ENCODE measurements around the gene SMARCD3.

SMARCD3 gene
- total RNA-seq = 1.2 to 27.1 (median 5.8) reads per million in 9 experiments

DNA sequence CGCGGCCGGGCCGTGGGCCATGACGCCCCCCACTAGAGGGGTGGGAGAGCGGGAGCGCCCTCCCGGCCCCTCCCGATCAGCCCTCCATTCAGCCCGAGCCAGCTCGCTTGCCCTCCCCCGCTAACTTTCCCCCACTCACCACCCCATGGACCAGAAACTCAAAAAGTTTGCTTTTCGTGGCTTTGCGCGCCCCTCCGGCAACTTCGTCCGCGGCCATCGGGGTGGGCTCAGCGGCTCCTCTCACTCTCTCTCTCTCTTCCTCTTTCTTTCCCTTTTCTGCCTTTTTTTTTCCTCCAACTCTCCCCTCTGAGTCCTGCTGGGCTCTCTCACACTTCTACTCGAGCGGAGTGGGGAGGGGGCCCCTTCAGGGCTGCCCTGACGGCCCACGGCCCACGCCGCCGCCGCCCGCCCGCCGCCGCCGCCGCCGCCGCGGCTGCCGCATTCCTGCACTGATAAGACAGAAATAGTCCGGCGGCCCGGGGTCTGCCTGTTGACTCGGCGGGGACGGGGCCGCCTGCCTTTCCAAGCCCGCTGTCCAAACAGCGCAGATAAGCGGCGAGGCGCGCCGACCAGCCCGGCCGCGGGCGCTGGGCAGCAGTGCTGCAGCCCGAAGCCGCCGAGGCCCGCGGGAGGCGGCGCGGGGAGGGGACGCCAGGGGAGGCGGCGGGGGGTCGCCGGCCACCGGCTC is at the start of gene SMARCD3:
SMARCD3 (minus strand) TSS at position 349 of the 688 bp plus-strand sequence; CDS start at position 217, 132 bp downstream.
- H3K27me3 Mint-ChIP-seq = peaks cover 66 to 76% of the 10 kb centered on the region in 2 donors
- peaks cover 30 to 44% of the 10 kb centered on the region in 2 donors for H3K4me1 Mint-ChIP-seq (ENCODE audit: low read depth in 2 of 2)
- H3K4me3 Mint-ChIP-seq = peak within 1 kb of the TSS; percentile 79 to 80
- ATAC-seq (replicated peaks) = peak; percentile 38
- H3K27ac Mint-ChIP-seq = peak within 1 kb of the TSS in 1 of 2 donors; percentile 54
- no peaks in the 10 kb centered on the region for H3K9me3 Mint-ChIP-seq
- DNase-seq = peak in 1 of 3 experiments; percentile 20
- H3K36me3 Mint-ChIP-seq (ENCODE audit: insufficient read depth) = peaks cover 4% of the 10 kb centered on the region

DNA sequence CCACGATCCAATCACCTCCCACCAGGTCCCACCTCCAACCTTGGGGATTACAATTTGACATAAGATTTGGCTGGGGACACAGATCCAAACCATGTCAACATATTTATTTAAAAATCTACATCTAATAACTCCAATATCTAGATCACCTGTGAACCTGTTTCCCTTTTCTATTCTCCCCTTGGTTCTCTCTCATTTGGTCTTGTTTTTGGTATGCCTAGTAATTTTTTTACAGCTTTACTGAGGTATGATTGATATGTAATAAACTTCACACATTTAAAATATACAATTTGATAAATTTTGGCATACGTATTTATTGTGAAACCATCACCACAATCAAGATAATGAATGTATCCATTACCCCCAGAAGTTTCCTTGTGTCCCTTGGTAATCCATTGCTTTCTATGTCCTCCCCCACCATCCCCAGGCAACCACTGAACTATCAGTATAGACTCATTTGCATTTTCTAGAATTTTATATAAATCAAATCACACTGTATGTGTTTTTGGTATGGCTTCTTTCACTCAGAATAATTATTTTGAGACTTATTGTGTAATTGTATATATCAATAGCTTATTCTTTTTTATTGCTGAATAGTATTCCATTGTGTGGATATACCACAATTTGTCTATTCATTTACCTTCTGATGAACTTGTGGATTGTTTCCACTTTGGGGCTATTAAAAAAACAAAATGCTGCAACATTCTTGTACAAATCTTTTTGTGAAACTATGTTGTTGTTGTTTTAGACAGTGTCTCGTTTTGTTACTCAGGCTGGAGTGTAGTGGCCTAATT is 47.9 kb upstream of the SMARCD3 start:
- no peaks in the 10 kb centered on the region for H3K4me1 Mint-ChIP-seq (ENCODE audit: low read depth in 2 of 2)
- no peak for DNase-seq
- H3K27ac Mint-ChIP-seq = no peak overlapping the region
- H3K4me3 Mint-ChIP-seq = no peak overlapping the region
- peaks cover 38 to 57% of the 10 kb centered on the region in 2 donors for H3K27me3 Mint-ChIP-seq
- peaks cover 0 to 3% of the 10 kb centered on the region in 2 donors for H3K9me3 Mint-ChIP-seq
- ATAC-seq (replicated peaks) = no peak
- H3K36me3 Mint-ChIP-seq (ENCODE audit: insufficient read depth) = peaks cover 3% of the 10 kb centered on the region

DNA sequence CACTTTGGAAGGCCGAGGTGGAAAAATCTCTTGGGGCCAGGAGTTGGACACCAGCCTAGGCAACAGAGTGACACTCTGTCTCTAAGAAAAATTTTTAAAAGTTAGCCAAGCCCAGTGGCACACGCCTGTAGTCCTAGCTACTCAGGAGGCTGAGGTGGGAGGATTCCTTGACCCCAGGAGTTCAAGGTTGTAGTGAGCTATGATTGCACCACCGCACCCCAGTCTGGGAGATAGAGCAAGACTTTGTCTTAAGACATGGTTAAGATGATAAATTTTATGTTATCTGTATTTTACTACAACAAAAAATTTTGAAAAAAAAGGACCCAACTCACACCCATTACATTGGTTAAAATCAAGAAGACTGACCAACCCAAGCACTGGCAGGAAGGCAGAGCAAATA is 44.4 kb upstream of the SMARCD3 start:
- H3K4me1 Mint-ChIP-seq (ENCODE audit: low read depth in 2 of 2) = no peaks in the 10 kb centered on the region

GRCh38 chr7:151291206-151291605 is 42.7 kb upstream of the SMARCD3 start:
- ATAC-seq (replicated peaks) (no peak), DNase-seq (no peak)
- H3K27me3 Mint-ChIP-seq = peaks cover 19 to 34% of the 10 kb centered on the region in 2 donors
- H3K27ac Mint-ChIP-seq = no peak overlapping the region
- H3K36me3 Mint-ChIP-seq (ENCODE audit: insufficient read depth) = no peaks in the 10 kb centered on the region
- H3K4me1 Mint-ChIP-seq (ENCODE audit: low read depth in 2 of 2) = no peaks in the 10 kb centered on the region
- peaks cover 0 to under 1% of the 10 kb centered on the region in 2 donors for H3K9me3 Mint-ChIP-seq
- H3K4me3 Mint-ChIP-seq = no peak overlapping the region

More for the DNA sequence above, 44.4 kb upstream of the SMARCD3 start:
- no peak overlapping the region for H3K4me3 Mint-ChIP-seq
- H3K36me3 Mint-ChIP-seq (ENCODE audit: insufficient read depth) = no peaks in the 10 kb centered on the region
- peaks cover 25 to 40% of the 10 kb centered on the region in 2 donors for H3K27me3 Mint-ChIP-seq
- ATAC-seq (replicated peaks) = no peak
- H3K9me3 Mint-ChIP-seq = peaks cover 0 to 3% of the 10 kb centered on the region in 2 donors
- no peak for DNase-seq
- H3K27ac Mint-ChIP-seq = no peak overlapping the region

GRCh38 chr7:151290355-151290760 is 41.9 kb upstream of the SMARCD3 start:
- no peak for DNase-seq
- no peak for ATAC-seq (replicated peaks)
- Mint-ChIP-seq H3K9me3 (no peaks in the 10 kb centered on the region), H3K36me3 (ENCODE audit: insufficient read depth) (no peaks in the 10 kb centered on the region), H3K27me3 (peaks cover 13 to 26% of the 10 kb centered on the region in 2 donors), H3K27ac (no peak overlapping the region), H3K4me3 (no peak overlapping the region), H3K4me1 (ENCODE audit: low read depth in 2 of 2) (no peaks in the 10 kb centered on the region)

- H3K4me3 Mint-ChIP-seq = no peak overlapping the region
- H3K4me1 Mint-ChIP-seq (ENCODE audit: low read depth in 2 of 2) = no peaks in the 10 kb centered on the region
- ATAC-seq (replicated peaks) = no peak
- H3K36me3 Mint-ChIP-seq (ENCODE audit: insufficient read depth) = no peaks in the 10 kb centered on the region
- no peak for DNase-seq
- no peaks in the 10 kb centered on the region for H3K9me3 Mint-ChIP-seq
- H3K27me3 Mint-ChIP-seq = peaks cover 13 to 21% of the 10 kb centered on the region in 2 donors
- no peak overlapping the region for H3K27ac Mint-ChIP-seq
These were observed 41.4 kb upstream of the SMARCD3 start for GRCh38 chr7:151289891-151290290.

GRCh38 chr7:151286148-151286547 is 37.7 kb upstream of the SMARCD3 start:
- Mint-ChIP-seq H3K36me3 (ENCODE audit: insufficient read depth) (no peaks in the 10 kb centered on the region), H3K4me1 (ENCODE audit: low read depth in 2 of 2) (no peaks in the 10 kb centered on the region), H3K9me3 (no peaks in the 10 kb centered on the region), H3K27ac (no peak overlapping the region), H3K27me3 (peaks cover 7 to 23% of the 10 kb centered on the region in 2 donors), H3K4me3 (no peak overlapping the region)
- DNase-seq (no peak), ATAC-seq (replicated peaks) (no peak)

- H3K4me1 Mint-ChIP-seq (ENCODE audit: low read depth in 2 of 2) = no peaks in the 10 kb centered on the region
- no peaks in the 10 kb centered on the region for H3K36me3 Mint-ChIP-seq (ENCODE audit: insufficient read depth)
- H3K9me3 Mint-ChIP-seq = no peaks in the 10 kb centered on the region
- H3K27me3 Mint-ChIP-seq = peaks cover 15 to 50% of the 10 kb centered on the region in 2 donors
- DNase-seq (no peak), ATAC-seq (replicated peaks) (no peak)
- no peak overlapping the region for H3K27ac Mint-ChIP-seq
- H3K4me3 Mint-ChIP-seq = no peak overlapping the region
These were observed 34.8 kb upstream of the SMARCD3 start for GRCh38 chr7:151283302-151283701.

DNA sequence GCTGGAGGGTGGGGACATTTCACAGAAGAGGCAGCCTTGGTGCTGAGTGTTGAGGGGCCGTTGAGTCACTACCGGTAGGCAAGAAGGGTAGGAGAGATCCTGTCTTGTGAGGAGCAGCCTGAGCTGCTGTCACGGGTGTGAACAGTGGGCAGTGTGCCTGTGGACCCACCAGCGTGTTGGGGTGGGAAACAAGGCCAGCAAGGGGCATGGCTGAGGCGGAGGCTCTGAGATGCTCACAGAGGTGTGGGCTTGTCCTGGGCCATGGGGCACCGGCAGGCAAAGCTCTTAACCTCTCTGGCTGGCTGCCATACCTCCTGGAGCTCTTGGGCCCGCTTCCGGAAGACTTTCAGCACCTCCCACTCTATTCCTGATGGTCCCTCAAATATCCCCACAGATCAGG is 33.6 kb upstream of the SMARCD3 start:
- no peaks in the 10 kb centered on the region for H3K9me3 Mint-ChIP-seq
- H3K27me3 Mint-ChIP-seq = peaks cover 15 to 50% of the 10 kb centered on the region in 2 donors
- peaks cover 3% of the 10 kb centered on the region for H3K36me3 Mint-ChIP-seq (ENCODE audit: insufficient read depth)
- H3K4me1 Mint-ChIP-seq (ENCODE audit: low read depth in 2 of 2) = peaks cover 3 to 5% of the 10 kb centered on the region in 2 donors
- ATAC-seq (replicated peaks) (no peak), DNase-seq (no peak)
- H3K27ac Mint-ChIP-seq = no peak overlapping the region
- no peak overlapping the region for H3K4me3 Mint-ChIP-seq

GRCh38 chr7:151281686-151282085 is 33.2 kb upstream of the SMARCD3 start:
- Mint-ChIP-seq H3K27me3 (peaks cover 15 to 50% of the 10 kb centered on the region in 2 donors), H3K4me3 (no peak overlapping the region), H3K4me1 (ENCODE audit: low read depth in 2 of 2) (peaks cover 3 to 6% of the 10 kb centered on the region in 2 donors), H3K9me3 (no peaks in the 10 kb centered on the region), H3K36me3 (ENCODE audit: insufficient read depth) (peaks cover 3% of the 10 kb centered on the region), H3K27ac (no peak overlapping the region)
- DNase-seq (no peak), ATAC-seq (replicated peaks) (no peak)

GRCh38 chr7:151280388-151281019 is 32.0 kb upstream of the SMARCD3 start:
- Mint-ChIP-seq H3K27ac (no peak overlapping the region), H3K9me3 (no peaks in the 10 kb centered on the region), H3K27me3 (peaks cover 15 to 59% of the 10 kb centered on the region in 2 donors), H3K4me3 (no peak overlapping the region), H3K36me3 (ENCODE audit: insufficient read depth) (peaks cover 3% of the 10 kb centered on the region), H3K4me1 (ENCODE audit: low read depth in 2 of 2) (peaks cover 13 to 15% of the 10 kb centered on the region in 2 donors)
- DNase-seq (no peak), ATAC-seq (replicated peaks) (no peak)

GRCh38 chr7:151279868-151280267 is 31.4 kb upstream of the SMARCD3 start:
- Mint-ChIP-seq H3K9me3 (no peaks in the 10 kb centered on the region), H3K27ac (no peak overlapping the region), H3K4me1 (ENCODE audit: low read depth in 2 of 2) (peaks cover 18 to 20% of the 10 kb centered on the region in 2 donors), H3K4me3 (no peak overlapping the region), H3K27me3 (peaks cover 15 to 65% of the 10 kb centered on the region in 2 donors), H3K36me3 (ENCODE audit: insufficient read depth) (peaks cover 3% of the 10 kb centered on the region)
- ATAC-seq (replicated peaks) (no peak), DNase-seq (no peak)

DNA sequence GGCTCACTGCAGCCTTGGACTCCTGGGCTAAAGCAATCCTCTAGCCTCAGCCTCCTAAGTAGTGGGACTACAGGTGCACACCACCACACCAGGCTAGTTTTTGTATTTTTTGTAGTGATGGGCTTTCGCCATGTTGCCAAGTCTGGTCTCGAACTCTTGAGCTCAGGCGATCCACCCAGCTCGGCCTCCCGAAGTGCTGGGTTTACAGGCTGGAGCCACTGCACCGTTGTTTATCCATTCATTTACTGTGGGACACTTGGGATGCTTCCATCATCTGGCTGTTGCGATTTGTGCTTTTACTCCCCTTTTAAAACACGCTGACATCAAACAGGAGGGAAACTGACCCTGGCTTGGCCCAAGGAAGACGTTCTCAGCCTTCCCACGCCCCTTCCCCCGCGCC is 30.5 kb upstream of the SMARCD3 start:
- peaks cover 15 to 70% of the 10 kb centered on the region in 2 donors for H3K27me3 Mint-ChIP-seq
- H3K27ac Mint-ChIP-seq = no peak overlapping the region
- peaks cover 18 to 28% of the 10 kb centered on the region in 2 donors for H3K4me1 Mint-ChIP-seq (ENCODE audit: low read depth in 2 of 2)
- ATAC-seq (replicated peaks) (no peak), DNase-seq (no peak)
- peaks cover 3% of the 10 kb centered on the region for H3K36me3 Mint-ChIP-seq (ENCODE audit: insufficient read depth)
- H3K9me3 Mint-ChIP-seq = no peaks in the 10 kb centered on the region
- no peak overlapping the region for H3K4me3 Mint-ChIP-seq
